WI38 (cell line): ENCODE measurements around the gene REXO2.

Source experiments
- H3K4me3 ChIP-seq: 2 replicates; pipeline ENCODE4 v1.5.1; 2011; ENCODE audit warnings: low read depth, mild to moderate bottlenecking, control low read depth, low read length
- CTCF ChIP-seq: IDR thresholded peaks from 2 replicates; pipeline ENCODE4 v1.5.1; 2012; ENCODE audit warnings: low read depth, mild to moderate bottlenecking, control low read depth, low read length

The REXO2 gene

GRCh38 chr11:114399490-114400215 is 39.6 kb upstream of the REXO2 start:
- TF ChIP-seq CTCF = no peak
- peak overlapping the region; percentile 96 for H3K4me3 ChIP-seq

- H3K4me3 ChIP-seq = peak within 1 kb of the TSS; percentile 96
- TF ChIP-seq CTCF = no peak
Observed at GRCh38 chr11:114400216-114400914, 38.9 kb upstream of the REXO2 start, which contains the start of the genes C11orf71 and RBM7. Gene C11orf71, minus strand, starts transcription at chr11:114400511. Its CDS starts 180 bp downstream, at chr11:114400331. Gene RBM7, plus strand, starts transcription at chr11:114400666. Its CDS starts 6 bp downstream, at chr11:114400672.

GRCh38 chr11:114400915-114401223 is 38.4 kb upstream of the REXO2 start:
- TF ChIP-seq CTCF = no peak
- peak overlapping the region; percentile 96 for H3K4me3 ChIP-seq

GRCh38 chr11:114401311-114401710 is 38.0 kb upstream of the REXO2 start:
- TF ChIP-seq CTCF = no peak
- H3K4me3 ChIP-seq = peak overlapping the region; percentile 96

GRCh38 chr11:114412946-114413345 is 26.3 kb upstream of the REXO2 start:
- no peak overlapping the region for H3K4me3 ChIP-seq
- TF ChIP-seq CTCF = no peak

GRCh38 chr11:114413958-114414357 is 25.3 kb upstream of the REXO2 start:
- no peak overlapping the region for H3K4me3 ChIP-seq
- TF ChIP-seq CTCF = no peak

- TF ChIP-seq CTCF = no peak
- no peak overlapping the region for H3K4me3 ChIP-seq
Observed at GRCh38 chr11:114416441-114416961, 22.8 kb upstream of the REXO2 start.
